Breast epithelium (tissue), 3 donors: ENCODE data around the gene DENR.

Experiments
- CTCF ChIP-seq, 3 donors: fragments of 450-650 bp; IDR thresholded peaks; one replicate each; pipeline ENCODE4 v1.5.1; 2016 to 2017; ENCODE audit warnings: antibody characterized with exemption in 3 of 3, mild to moderate bottlenecking in 3 of 3, moderate library complexity in 3 of 3
- POLR2A ChIP-seq: fragments of 450-650 bp; IDR thresholded peaks from one replicate; pipeline ENCODE4 v1.6.1; 2016; ENCODE audit warnings: antibody characterized with exemption, mild to moderate bottlenecking, moderate library complexity
- POLR2AphosphoS5 ChIP-seq, 3 donors: sonication (generic); formaldehyde crosslinking; IDR thresholded peaks; one replicate each; pipeline ENCODE4 v1.6.1; 2017; ENCODE audit warnings: antibody characterized with exemption in 3 of 3

- TF ChIP-seq CTCF (IDR thresholded peaks at IDR 0.05) (no peak), POLR2AphosphoS5 (IDR thresholded peaks at IDR 0.05) (no peak), POLR2A (no peak)
These were observed 14.1 kb upstream of the DENR start for GRCh38 chr12:122738571-122738970.
